ENCODE results near the gene RFX4. TPM values are rescaled to one million over a fixed set of nuclear protein-coding genes. Genes with fewer than 3 reads are reported as not detected.

Gene RFX4
- total RNA-seq, 4 donors from 2014 or later = not detected

- peaks cover 0 to 39% (median 0%) of the 10 kb centered on the region in 4 donors for H3K27me3 ChIP-seq
- intact Hi-C loops (cut with DNase I) = no loop called here
- H3K4me3 ChIP-seq = no peak overlapping the region
- TF ChIP-seq, protein P1, sequence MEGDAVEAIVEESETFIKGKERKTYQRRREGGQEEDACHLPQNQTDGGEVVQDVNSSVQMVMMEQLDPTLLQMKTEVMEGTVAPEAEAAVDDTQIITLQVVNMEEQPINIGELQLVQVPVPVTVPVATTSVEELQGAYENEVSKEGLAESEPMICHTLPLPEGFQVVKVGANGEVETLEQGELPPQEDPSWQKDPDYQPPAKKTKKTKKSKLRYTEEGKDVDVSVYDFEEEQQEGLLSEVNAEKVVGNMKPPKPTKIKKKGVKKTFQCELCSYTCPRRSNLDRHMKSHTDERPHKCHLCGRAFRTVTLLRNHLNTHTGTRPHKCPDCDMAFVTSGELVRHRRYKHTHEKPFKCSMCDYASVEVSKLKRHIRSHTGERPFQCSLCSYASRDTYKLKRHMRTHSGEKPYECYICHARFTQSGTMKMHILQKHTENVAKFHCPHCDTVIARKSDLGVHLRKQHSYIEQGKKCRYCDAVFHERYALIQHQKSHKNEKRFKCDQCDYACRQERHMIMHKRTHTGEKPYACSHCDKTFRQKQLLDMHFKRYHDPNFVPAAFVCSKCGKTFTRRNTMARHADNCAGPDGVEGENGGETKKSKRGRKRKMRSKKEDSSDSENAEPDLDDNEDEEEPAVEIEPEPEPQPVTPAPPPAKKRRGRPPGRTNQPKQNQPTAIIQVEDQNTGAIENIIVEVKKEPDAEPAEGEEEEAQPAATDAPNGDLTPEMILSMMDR (IDR thresholded peaks at IDR 0.05) = no peak
- TF ChIP-seq POLR2A (IDR thresholded peaks at IDR 0.05) = no peak
- no peak for DNase-seq
- H3K9me3 ChIP-seq = no peaks in the 10 kb centered on the region
- 92 to 100% methylated on average over 1 to 2 of the region's 2 CpGs for WGBS, 2 donors
- no peaks in the 10 kb centered on the region for H3K36me3 ChIP-seq
- no peak overlapping the region for H3K27ac ChIP-seq
- H3K4me1 ChIP-seq = no peaks in the 10 kb centered on the region
Measured at GRCh38 chr12:106717673-106718072, 134.9 kb downstream of the RFX4 start.

- no peaks in the 10 kb centered on the region for H3K36me3 ChIP-seq
- 62 to 89% methylated on average over 3 of the region's 6 CpGs for WGBS, 2 donors
- intact Hi-C loops (cut with DNase I) = no loop called here
- peaks cover 0 to 39% (median 0%) of the 10 kb centered on the region in 4 donors for H3K27me3 ChIP-seq
- no peak for DNase-seq
- H3K4me1 ChIP-seq = no peaks in the 10 kb centered on the region
- no peaks in the 10 kb centered on the region for H3K9me3 ChIP-seq
- no peak overlapping the region for H3K27ac ChIP-seq
- TF ChIP-seq, protein P1 (IDR thresholded peaks at IDR 0.05) = no peak
- TF ChIP-seq POLR2A (IDR thresholded peaks at IDR 0.05) = no peak
- H3K4me3 ChIP-seq = no peak overlapping the region
Measured at GRCh38 chr12:106719879-106720278, 137.1 kb downstream of the RFX4 start.

DNA sequence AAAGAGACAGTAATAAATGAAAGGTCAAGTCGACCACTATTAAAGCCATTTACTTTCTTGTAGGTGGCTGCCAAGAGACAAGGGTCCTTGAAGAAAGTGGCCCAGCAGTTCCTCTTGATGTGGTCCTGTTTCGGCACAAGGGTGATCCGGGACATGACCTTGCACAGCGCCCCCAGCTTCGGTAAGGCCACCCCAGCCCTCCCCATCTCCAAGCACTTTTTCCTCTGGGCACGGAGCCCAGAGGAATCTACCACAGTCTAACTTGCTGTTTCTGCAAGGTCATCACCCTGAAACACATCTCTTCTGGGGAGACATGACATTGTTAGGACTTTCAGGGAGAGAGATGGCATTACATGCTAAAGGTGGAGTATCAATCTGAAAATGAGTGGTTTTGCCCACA lies 137.9 kb downstream of the RFX4 start:
- Histone ChIP-seq H3K27me3 (peaks cover 0 to 39% (median 0%) of the 10 kb centered on the region in 4 donors), H3K4me1 (no peaks in the 10 kb centered on the region), H3K36me3 (no peaks in the 10 kb centered on the region), H3K9me3 (no peaks in the 10 kb centered on the region), H3K27ac (no peak overlapping the region), H3K4me3 (no peak overlapping the region)
- WGBS, 2 donors = 71 to 75% methylated on average over 6 of the region's 6 CpGs
- intact Hi-C loops (cut with DNase I) = no loop called here
- DNase-seq = no peak
- no peak for TF ChIP-seq POLR2A (IDR thresholded peaks at IDR 0.05)
- TF ChIP-seq, protein P1 (IDR thresholded peaks at IDR 0.05) = no peak

GRCh38 chr12:106721915-106722314 lies 139.1 kb downstream of the RFX4 start:
- H3K4me3 ChIP-seq = no peak overlapping the region
- H3K27me3 ChIP-seq = peaks cover 0 to 39% (median 0%) of the 10 kb centered on the region in 4 donors
- H3K4me1 ChIP-seq = no peaks in the 10 kb centered on the region
- no peaks in the 10 kb centered on the region for H3K9me3 ChIP-seq
- TF ChIP-seq, protein P1 (IDR thresholded peaks at IDR 0.05) = no peak
- no peak for TF ChIP-seq POLR2A (IDR thresholded peaks at IDR 0.05)
- H3K36me3 ChIP-seq = no peaks in the 10 kb centered on the region
- DNase-seq = no peak
- H3K27ac ChIP-seq = no peak overlapping the region
- intact Hi-C loops (cut with DNase I) = no loop called here
- WGBS, 2 donors = 88 to 95% methylated on average over 1 of the region's 1 CpG

DNA sequence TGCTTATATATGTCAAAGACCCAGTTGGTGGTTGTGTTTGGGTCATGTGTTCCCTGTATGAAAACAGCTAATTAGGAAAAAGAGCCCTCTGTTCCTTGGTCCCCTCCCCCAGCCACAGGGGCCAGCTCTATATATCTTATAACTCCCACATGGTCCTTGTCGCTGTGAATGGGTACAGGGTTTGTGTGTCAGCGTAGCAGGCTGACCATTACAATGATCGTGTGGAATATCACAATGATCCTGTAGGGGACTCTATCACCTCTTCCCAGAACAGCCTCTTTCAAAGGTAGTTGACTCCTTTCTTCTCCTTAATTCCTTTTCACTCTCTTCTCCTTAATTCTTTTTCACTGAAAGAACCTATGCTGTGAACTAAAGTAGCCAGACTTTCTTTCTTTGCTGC lies 140.0 kb downstream of the RFX4 start:
- 58 to 62% methylated on average over 3 of the region's 3 CpGs for WGBS, 2 donors
- intact Hi-C loops (cut with DNase I) = no loop called here
- no peak for DNase-seq

More for the DNA sequence above, 140.0 kb downstream of the RFX4 start:
- Histone ChIP-seq H3K9me3 (no peaks in the 10 kb centered on the region), H3K27me3 (peaks cover 0 to 32% (median 0%) of the 10 kb centered on the region in 4 donors), H3K4me3 (no peak overlapping the region), H3K36me3 (no peaks in the 10 kb centered on the region), H3K27ac (no peak overlapping the region), H3K4me1 (no peaks in the 10 kb centered on the region)
- TF ChIP-seq, protein P1 (IDR thresholded peaks at IDR 0.05) = no peak
- TF ChIP-seq POLR2A (IDR thresholded peaks at IDR 0.05) = no peak

All from esophagus squamous epithelium (tissue), 5 donors.